ENCODE data around the gene CAV2. TPM values are rescaled to one million over a fixed set of nuclear protein-coding genes. Genes with fewer than 3 reads are reported as not detected.

CAV2 gene
- total RNA-seq, 1 experiment from 2014 or later, result 260 TPM

- BruUV-seq (replicated peaks), result no TSS peak
- H3F3A ChIP-seq (ENCODE audit: insufficient read depth, low read depth), result peaks cover 3% of the 10 kb centered on the region; the same call in 1 of the 2 replicates
- H3K36me3 ChIP-seq (ENCODE audit: low read depth), result no peaks in the 10 kb centered on the region
- no peak overlapping the region for H3K4me2 ChIP-seq
- no peaks in the 10 kb centered on the region for H4K20me1 ChIP-seq (ENCODE audit: insufficient read depth)
- ChIA-PET POLR2A (ENCODE audit: unreplicated experiment) (interaction anchor here (1.0 kb wide), 1 partner anchor 246 kb away, joined by 3 read pairs; no protein-coding TSS in a partner anchor), CTCF (no interaction called here)
- no peaks in the 10 kb centered on the region for H3K9me3 ChIP-seq (ENCODE audit: insufficient read depth, low read depth)
- H3K79me2 ChIP-seq (ENCODE audit: low read depth), result no peaks in the 10 kb centered on the region
- TF ChIP-seq EZH2 (IDR thresholded peaks at IDR 0.05; ENCODE audit: low read depth), result no peak
- H2AFZ ChIP-seq, result peak overlapping the region; percentile 1; the same call in 1 of the 2 replicates
- H3K9me2 ChIP-seq (ENCODE audit: insufficient read depth), result no peaks in the 10 kb centered on the region
- H3K4me3 ChIP-seq, result no peak overlapping the region
- H3K27me3 ChIP-seq (ENCODE audit: insufficient read depth, low read depth), result no peaks in the 10 kb centered on the region
- H3K4me1 ChIP-seq (replicated peaks; ENCODE audit: insufficient read depth), result 0 out of 2 replicates have a peak, but pooled peaks cover 4% of the 10 kb centered on the region
- H3K27ac ChIP-seq, result no peak overlapping the region
- intact Hi-C loops (cut with micrococcal nuclease; ENCODE audit: unreplicated experiment), result no loop called here
- DNase-seq, result no peak
These were observed 44.0 kb upstream of the CAV2 start for GRCh38 chr7:116455499-116455898.

DNA sequence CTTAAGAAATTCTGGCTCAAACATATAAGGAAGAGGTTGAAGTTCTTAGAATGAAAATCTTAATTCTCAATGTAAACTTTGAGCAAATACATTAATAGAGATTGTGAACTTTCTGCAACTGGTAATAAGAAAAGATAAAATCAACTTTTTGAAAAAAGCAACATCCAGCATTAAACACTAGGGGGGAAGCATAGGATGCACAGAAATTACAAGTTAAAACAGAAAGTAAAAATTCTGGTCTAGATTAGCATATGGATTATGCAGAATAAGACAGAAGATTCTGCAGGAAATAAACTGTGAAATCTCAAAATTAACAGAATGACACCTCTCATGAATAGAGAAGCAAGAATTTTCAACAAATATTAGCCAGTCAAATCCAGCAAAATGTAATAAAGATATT is 38.0 kb upstream of the CAV2 start:
- Histone ChIP-seq H2AFZ (no peak overlapping the region), H3K27ac (no peak overlapping the region), H3K9me2 (ENCODE audit: insufficient read depth) (no peaks in the 10 kb centered on the region), H3K4me3 (no peak overlapping the region), H3K9me3 (ENCODE audit: insufficient read depth, low read depth) (peaks cover 8% of the 10 kb centered on the region; the same call in 1 of the 2 replicates), H3K27me3 (ENCODE audit: insufficient read depth, low read depth) (no peaks in the 10 kb centered on the region), H4K20me1 (ENCODE audit: insufficient read depth) (no peaks in the 10 kb centered on the region), H3K4me1 (replicated peaks; ENCODE audit: insufficient read depth) (peaks cover 26% of the 10 kb centered on the region), H3K79me2 (ENCODE audit: low read depth) (no peaks in the 10 kb centered on the region), H3K36me3 (ENCODE audit: low read depth) (no peaks in the 10 kb centered on the region), H3F3A (ENCODE audit: insufficient read depth, low read depth) (peaks cover 7% of the 10 kb centered on the region; the same call in 1 of the 2 replicates), H3K4me2 (no peak overlapping the region)
- ChIA-PET CTCF (no interaction called here), POLR2A (ENCODE audit: unreplicated experiment) (no interaction called here)
- TF ChIP-seq EZH2 (IDR thresholded peaks at IDR 0.05; ENCODE audit: low read depth), result no peak
- TF ChIP-seq, protein P1, sequence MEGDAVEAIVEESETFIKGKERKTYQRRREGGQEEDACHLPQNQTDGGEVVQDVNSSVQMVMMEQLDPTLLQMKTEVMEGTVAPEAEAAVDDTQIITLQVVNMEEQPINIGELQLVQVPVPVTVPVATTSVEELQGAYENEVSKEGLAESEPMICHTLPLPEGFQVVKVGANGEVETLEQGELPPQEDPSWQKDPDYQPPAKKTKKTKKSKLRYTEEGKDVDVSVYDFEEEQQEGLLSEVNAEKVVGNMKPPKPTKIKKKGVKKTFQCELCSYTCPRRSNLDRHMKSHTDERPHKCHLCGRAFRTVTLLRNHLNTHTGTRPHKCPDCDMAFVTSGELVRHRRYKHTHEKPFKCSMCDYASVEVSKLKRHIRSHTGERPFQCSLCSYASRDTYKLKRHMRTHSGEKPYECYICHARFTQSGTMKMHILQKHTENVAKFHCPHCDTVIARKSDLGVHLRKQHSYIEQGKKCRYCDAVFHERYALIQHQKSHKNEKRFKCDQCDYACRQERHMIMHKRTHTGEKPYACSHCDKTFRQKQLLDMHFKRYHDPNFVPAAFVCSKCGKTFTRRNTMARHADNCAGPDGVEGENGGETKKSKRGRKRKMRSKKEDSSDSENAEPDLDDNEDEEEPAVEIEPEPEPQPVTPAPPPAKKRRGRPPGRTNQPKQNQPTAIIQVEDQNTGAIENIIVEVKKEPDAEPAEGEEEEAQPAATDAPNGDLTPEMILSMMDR (conservative IDR thresholded peaks at IDR 0.05), result no peak
- BruUV-seq (replicated peaks), result no TSS peak
- intact Hi-C loops (cut with micrococcal nuclease; ENCODE audit: unreplicated experiment), result loop anchor here (1.0 to 5.0 kb wide), 5 partner anchors 19 to 231 kb away; partner anchors contain the start of gene CAV2
- DNase-seq, result no peak

GRCh38 chr7:116463956-116464355 is 35.6 kb upstream of the CAV2 start:
- Histone ChIP-seq H3K27me3 (ENCODE audit: insufficient read depth, low read depth) (no peaks in the 10 kb centered on the region), H3K36me3 (ENCODE audit: low read depth) (no peaks in the 10 kb centered on the region), H2AFZ (no peak overlapping the region), H4K20me1 (ENCODE audit: insufficient read depth) (no peaks in the 10 kb centered on the region), H3K4me3 (no peak overlapping the region), H3K4me1 (replicated peaks; ENCODE audit: insufficient read depth) (peaks cover 27% of the 10 kb centered on the region), H3K4me2 (no peak overlapping the region), H3K79me2 (ENCODE audit: low read depth) (no peaks in the 10 kb centered on the region), H3F3A (ENCODE audit: insufficient read depth, low read depth) (peaks cover 9% of the 10 kb centered on the region; the same call in 1 of the 2 replicates), H3K27ac (no peak overlapping the region), H3K9me3 (ENCODE audit: insufficient read depth, low read depth) (peaks cover 8% of the 10 kb centered on the region; the same call in 1 of the 2 replicates), H3K9me2 (ENCODE audit: insufficient read depth) (no peaks in the 10 kb centered on the region)
- BruUV-seq (replicated peaks), result no TSS peak
- intact Hi-C loops (cut with micrococcal nuclease; ENCODE audit: unreplicated experiment), result loop anchor here (5.0 kb wide), 1 partner anchor 228 kb away; no protein-coding TSS in a partner anchor
- ChIA-PET CTCF (interaction anchor here (0.6 kb wide), 1 partner anchor 21 kb away, joined by 4 read pairs; no protein-coding TSS in a partner anchor), POLR2A (ENCODE audit: unreplicated experiment) (no interaction called here)
- no peak for DNase-seq
- TF ChIP-seq, protein P1 (conservative IDR thresholded peaks at IDR 0.05), result no peak
- TF ChIP-seq EZH2 (IDR thresholded peaks at IDR 0.05; ENCODE audit: low read depth), result no peak
